HL-60/S4 treated with phorbol 12-myristate 13-acetate at 8.2 ng/mL for 4 days and 3 days (cell line): ENCODE measurements around the gene RGS11.

Experiments
- in situ Hi-C: fragments of 300-500 bp; cut with MboI; formaldehyde crosslinking; loops from 2 replicates; pipeline ENCODE4 v1.15.0; 2022; ENCODE audit warnings: low sequenced_read_pairs

RGS11 gene

DNA sequence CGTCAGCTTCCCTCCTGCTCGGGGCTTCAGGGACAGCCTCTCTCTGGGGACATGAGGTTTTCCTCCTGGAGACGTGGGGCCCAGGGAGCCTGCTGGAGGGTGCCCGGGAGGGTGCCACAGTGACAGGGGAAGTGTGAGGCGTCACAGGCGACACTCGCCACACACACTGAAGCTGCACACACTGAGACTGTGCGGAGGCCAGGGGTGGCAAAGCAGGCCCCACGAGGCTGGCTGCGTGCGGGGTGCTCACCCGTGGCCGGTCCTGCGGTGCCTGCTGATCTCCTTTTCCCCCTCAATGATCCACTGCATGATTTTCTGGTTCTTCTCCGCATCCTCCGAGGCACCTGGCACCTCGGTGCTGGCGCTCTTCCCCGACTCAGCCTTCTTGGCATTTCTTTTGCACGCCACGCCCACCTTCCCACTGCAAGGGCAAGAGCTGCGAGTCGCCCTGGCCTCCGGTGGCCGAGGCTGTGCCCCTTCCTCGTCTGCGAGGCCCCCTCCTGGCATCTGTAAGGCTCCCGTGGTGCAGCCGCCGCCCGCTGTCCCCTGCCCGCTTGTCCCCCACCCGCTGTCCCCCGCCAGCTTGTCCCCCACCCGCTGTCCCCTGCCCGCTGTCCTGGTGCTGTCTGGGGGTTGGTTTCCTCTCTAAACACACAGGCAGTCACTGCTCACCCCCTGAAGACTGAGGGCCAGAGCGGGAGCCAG lies 21.2 kb upstream of the RGS11 start:
- in situ Hi-C loops: no loop called here

DNA sequence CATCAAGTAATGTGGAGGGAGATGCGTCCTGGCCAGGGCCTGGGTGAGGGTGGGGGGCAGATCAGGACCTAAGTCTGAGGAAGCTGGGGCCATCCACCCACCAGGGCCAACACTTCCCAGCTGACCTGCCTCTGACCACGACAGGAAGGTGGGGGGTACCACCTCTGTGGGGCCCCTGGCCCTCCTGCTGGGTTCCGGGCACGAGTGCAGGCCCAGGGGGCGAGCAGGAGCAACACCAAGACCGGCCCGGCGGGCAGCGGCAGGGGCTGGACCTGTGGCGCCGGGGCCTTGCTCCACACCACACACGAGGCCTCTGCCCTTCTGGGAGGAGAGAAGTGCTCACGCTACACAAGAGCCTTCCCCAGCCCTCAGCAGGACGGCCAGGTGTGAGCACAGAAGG lies 20.5 kb upstream of the RGS11 start:
- in situ Hi-C loops: no loop called here

DNA sequence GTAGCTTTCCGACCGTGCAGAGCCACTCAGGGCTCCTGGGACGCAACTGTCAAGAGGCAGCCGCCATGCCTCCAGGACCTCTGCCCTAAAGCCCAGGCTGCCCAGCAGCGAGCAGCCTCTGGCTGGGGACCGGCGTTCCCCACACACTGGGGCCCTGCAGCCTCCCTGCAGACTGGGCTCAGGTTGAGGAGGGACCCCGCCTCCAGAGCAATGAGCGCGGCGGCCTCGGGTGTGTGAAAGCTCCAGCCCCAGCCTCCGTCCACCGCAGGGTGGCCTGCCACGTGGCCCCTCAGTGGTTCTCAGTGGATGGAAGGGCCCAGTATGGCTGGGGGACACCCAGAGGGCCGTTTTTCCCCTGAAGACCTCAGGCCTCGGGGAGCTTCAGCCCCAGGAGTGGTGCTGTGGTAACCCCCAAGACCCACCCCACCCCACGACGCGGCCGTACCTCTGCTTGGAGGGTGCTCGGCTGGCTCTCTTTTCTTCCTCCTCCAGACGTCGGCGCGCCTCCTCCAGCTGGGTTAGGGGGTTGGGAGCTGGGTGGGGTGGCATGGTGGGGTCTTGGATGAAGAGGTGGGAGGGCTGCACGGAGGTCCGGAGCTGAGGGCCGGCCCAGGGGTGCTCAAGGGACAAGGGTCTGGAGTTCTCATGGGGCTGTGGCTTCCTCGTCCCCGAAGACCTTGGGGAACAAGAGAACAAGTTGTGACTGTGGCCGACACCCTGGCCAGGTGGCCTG lies 17.5 kb upstream of the RGS11 start:
- in situ Hi-C loops: no loop called here

DNA sequence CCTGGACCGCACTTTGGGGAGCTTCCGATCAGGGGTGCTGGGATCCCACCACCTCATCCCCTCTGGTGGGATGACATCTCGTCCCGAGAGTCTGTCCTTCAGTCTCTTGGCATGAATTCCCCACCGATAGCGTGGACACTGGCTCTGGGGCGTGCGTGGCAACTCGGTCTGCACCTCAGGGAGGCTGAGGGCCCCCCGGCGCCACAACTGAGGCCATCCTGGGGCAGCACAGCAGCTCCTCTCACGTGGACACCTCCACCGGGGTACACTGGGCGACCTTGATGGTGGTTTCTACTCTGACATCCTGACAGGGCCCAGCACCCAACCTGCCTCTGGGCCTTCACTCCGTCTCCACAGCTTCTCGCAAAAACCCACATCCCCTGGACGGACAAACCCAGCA lies 15.8 kb upstream of the RGS11 start:
- in situ Hi-C loops: no loop called here

DNA sequence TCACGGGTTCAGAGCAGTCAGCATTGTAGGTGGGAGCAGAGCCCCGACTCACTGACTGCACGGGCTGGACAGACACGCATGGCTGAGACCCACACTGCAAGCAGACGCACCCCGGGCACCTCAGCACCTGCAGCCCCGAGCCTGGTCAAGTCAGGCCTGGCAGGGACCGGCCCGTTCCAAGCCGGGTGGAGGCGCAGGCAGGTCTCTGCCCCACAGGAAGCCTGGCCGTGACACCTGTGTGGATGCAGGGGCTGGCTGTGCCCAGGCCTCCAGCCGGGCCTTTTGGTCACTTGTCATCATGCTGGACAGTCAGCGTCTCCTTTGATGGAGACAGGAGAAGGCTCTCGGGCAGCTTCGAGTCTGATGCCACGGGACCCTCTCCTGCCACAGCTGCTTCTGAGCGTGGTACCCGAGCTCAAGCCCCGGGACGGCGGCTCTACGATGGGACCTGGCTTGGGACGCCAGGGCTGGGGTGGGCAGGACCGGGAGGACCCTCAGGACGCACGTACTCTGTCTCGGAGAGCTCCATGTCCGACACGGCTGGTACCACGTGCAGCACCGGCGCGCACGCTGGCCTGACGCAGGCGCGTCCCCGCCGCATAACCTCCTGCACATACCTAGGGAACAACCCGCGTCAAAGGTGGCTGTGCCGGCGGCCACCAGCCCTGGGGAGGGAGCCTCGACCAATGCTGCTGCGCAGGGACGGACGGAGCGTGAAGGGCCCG lies 15.1 kb upstream of the RGS11 start:
- in situ Hi-C loops: no loop called here

DNA sequence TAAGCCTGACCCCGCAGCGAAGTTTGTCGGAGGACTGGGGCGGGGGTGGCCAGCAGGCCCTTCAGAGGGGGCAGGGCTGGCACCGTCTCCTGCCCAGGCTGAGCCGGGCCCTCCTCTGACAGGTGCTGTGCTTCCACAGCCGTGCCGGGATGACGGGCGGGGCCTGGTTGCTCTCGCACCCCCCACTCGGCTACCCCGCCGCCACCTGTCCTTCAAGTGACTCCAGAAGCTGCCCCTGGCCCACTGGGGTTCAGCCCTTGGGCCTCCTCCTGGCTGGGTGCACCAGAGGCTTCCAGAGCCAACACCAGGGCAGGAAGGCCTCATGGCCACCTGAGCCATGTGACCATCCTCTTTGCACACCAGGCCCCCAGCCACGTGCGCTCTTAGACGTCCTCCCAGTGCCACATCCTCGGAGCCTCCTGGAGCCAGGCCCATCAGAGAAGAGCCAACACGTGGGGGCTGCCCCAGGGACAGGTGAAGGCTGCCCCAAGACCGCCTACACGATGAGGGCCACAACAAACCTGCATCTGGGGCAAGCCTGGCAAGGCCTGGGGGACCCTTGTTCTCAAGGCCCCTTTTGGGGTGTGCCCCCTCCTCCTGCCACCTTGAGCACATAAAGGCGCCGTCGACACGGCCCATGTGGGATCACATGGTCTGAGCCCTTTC lies 14.4 kb upstream of the RGS11 start:
- in situ Hi-C loops: no loop called here

DNA sequence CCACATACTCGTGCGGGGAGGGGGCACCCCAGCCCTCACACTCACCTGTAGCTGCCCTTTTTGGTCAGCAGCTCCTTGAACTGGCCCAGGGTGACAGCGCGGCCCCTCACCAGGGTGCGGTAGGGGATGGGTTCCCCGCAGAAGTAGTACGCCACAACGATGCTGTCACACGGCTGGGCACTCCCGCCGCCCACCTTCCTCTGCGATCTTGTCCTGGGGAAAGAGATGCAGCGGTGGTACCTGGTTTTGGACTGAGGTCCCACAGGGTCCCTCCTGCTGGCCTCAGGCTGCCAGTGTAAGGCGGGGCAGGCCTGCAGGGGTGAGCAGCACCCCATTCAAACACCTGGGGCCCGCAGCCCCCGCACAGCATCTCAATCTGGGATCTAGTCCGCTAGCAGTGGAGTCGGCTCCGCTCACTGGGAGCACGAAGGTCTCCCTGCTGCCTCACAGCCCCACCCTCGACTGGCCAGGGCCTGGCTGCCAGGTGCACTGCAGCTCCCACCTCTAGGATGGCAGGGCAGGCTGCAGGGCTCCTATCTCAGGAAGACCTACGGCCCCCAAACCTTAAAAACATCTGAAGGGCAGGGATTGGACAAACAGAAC lies 13.8 kb upstream of the RGS11 start:
- in situ Hi-C loops: no loop called here

DNA sequence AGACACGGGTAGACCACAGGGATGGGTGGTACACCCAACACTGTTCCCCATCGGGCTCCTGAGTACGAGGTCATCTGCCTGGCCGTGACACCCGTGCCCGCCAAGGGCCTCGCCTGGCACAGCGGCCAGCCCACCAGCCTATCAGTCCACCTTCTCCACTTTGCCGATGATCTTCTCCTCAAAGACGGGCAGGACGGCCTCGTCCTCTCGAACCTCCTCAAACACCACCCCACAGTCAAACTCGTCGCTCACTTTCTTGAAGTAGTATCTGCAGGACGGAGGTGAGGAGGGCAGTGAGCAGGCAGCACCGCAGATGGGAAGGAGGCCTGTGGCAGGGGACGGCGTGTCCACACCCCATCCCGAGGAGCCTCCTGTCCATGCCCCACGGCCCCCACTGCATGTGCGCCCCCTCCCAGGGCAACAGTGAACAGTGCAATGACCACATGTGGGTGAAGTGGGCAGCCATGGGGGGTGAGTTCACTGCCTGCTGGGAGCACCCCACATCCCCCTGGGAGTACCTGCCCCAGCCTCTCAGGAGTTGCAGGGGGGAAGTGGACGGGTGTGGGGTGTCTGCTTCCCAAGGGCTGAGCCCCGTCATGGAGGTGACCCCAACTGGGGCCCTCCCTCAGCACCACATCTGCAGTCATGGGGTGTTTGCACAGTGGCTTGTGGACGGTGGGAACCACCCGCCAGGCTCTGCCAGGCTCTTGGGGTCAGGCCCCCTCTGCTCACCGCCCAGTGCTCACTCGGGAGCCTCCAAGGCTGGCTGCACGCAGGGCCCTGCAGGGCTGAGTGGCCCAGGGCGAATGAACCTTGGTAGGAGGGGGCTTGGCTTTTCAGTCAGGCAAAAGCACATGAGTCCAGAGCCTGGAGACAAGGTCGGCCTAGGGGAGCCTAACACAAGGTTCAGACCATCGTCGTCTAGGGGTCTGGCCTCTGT lies 12.5 kb upstream of the RGS11 start:
- in situ Hi-C loops: no loop called here

DNA sequence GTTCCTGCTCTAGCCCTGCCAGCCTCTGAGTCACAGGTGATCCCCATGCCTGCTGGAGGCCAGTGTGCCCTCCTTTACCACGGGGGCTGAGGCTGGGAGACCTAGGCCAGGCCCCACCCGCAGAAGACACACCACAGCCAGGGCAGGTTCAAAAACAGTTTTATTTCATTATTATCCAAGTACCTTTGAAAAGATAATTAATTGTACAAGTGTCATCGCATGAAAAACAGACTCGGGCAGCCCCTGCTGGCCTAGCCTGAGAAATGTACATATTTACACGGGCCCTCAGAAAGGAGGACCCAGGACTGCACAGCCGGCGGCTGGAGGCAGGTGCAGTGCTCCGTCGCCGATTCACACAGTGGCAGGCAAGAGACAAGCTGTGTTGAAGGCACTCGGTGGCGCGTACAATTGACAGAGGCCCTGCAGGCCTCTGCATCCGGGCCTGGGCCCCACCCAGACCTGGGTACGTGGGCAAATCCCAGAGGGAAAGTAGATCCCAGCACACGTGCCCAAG lies 11.6 kb upstream of the RGS11 start:
- in situ Hi-C loops: no loop called here

DNA sequence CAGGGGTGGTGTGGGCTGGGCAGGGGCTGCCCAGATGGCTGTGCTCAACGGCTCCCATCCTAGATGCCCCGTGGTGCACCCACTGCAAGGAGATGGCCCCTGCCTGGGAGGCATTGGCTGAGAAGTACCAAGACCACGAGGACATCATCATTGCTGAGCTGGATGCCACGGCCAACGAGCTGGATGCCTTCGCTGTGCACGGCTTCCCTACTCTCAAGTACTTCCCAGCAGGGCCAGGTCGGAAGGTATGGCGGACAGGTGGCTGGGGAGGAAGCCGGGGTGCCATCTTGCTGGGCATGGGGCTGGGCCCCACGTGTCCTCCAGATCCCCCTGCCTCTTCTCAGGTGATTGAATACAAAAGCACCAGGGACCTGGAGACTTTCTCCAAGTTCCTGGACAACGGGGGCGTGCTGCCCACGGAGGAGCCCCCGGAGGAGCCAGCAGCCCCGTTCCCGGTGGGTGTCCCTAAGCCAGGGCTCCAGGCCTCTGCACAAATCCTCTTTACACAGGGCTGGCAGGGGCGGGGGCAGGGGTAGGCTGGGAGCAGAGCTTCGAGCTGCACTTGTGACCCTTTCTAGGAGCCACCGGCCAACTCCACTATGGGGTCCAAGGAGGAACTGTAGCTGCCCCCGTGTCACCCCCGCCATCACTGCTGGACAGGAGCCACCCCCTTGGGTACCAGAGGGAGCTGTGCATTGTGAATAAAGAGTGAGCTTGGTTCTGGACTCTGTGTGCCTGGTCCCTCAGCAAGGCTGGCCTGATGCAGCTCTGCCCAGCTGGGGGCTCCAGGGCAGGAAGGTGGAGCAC lies 10.9 kb upstream of the RGS11 start:
- in situ Hi-C loops: no loop called here

DNA sequence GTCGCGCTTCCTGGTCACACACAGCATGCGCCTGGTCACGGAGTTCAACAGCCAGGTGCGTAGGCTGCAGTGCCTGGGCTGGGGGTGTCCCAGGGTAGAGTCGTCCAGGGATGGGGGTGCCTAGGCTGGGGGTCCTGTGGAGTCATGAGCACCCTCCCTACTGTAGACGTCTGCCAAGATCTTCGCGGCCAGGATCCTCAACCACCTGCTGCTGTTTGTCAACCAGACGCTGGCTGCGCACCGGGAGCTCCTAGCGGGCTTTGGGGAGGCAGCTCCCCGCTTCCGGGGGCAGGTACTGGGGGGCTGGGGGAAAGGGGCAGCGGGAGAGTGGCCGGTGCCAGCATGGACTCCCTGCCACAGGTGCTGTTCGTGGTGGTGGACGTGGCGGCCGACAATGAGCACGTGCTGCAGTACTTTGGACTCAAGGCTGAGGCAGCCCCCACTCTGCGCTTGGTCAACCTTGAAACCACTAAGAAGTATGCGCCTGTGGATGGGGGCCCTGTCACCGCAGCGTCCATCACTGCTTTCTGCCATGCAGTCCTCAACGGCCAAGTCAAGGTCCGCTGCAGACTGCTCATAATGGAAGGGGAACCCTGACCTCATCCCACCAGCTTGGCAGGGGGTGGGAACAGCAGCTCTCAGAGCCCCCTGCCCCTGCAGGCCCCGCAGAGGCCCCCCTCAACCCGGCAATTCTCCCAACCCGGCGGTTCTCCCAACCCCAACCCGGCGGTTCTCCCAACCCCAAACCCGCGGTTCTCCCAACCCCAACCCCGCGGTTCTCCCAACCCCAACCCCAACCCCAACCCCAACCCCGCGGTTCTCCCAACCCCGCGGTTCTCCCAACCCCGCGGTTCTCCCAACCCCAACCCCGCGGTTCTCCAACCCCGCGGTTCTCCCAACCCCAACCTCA lies 9.7 kb upstream of the RGS11 start:
- in situ Hi-C loops: no loop called here

DNA sequence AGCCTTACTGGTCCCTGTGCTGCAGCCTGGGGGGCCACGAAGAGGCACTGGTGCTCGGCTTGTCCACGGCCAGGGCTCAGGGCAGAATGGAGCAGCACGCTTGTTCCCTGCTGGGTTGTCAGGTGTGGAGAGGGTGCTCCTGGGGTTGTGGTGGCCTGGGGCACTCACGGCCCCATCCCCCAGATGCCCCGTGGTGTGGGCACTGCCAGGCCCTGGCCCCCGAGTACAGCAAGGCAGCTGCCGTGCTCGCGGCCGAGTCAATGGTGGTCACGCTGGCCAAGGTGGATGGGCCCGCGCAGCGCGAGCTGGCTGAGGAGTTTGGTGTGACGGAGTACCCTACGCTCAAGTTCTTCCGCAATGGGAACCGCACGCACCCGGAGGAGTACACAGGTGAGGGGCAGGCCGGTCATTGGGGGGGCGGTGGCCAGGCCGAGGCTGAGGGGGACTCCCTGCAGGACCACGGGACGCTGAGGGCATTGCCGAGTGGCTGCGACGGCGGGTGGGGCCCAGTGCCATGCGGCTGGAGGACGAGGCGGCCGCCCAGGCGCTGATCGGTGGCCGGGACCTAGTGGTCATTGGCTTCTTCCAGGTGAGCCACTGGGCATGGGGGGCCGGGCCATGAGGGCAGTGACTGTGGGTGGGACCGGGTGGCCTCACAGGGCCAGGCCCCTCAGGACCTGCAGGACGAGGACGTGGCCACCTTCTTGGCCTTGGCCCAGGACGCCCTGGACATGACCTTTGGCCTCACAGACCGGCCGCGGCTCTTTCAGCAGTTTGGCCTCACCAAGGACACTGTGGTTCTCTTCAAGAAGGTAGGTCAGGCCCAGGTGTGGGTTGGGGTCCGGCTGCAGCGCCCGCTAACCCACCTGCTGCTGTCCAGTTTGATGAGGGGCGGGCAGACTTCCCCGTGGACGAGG lies 8.7 kb upstream of the RGS11 start:
- in situ Hi-C loops: no loop called here

DNA sequence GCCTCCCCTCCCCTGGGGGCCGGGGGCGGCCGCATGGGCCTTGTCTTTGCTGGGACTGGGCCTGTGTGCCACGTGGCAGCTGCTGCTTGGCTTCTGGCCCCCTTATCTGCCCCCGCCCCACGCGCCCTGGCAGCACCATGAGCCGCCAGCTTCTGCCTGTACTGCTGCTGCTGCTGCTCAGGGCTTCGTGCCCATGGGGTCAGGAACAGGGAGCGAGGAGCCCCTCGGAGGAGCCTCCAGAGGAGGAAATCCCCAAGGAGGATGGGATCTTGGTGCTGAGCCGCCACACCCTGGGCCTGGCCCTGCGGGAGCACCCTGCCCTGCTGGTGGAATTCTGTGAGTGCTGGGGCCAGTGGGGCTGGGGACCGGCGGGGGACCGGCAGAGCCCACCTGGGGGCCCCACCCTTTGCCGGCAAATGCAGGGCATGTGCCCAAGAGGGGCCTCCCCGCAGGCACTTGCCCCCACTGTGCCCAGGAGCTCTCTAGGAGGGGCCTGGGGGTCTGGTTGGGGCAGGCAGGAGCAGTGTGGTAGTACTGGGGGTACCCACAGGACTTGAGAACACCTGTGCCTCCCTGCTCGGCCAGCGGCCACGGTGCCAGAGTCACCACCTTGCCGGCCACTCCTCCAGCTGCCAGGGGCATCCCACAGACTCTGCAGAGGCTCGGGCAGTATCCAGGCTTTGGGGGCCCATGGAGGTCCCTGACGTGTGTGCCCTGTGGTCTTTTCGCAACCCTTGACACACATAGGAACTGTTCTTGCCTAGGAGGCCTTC lies 7.5 kb upstream of the RGS11 start, which contains the start of gene PDIA2:
Gene PDIA2 (plus strand): TSS at position 132 of the 773 bp plus-strand sequence. CDS start 6 bp downstream, at position 138.
- in situ Hi-C loops: no loop called here

DNA sequence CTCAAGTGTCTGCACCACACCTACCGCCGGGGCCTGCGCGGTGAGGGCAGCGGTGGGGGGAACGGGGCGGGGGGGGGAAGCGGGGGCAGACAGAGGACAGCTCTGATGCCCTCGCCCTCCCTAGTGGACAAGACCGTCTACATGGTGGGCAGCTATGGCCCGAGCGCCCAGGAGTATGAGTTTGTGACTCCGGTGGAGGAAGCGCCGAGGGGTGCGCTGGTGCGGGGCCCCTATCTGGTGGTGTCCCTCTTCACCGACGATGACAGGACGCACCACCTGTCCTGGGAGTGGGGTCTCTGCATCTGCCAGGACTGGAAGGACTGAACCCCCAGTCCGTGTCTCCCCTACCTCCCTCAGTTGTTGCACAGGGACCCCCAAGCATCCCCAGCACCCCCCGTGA lies 6.7 kb upstream of the RGS11 start:
- in situ Hi-C loops: no loop called here

DNA sequence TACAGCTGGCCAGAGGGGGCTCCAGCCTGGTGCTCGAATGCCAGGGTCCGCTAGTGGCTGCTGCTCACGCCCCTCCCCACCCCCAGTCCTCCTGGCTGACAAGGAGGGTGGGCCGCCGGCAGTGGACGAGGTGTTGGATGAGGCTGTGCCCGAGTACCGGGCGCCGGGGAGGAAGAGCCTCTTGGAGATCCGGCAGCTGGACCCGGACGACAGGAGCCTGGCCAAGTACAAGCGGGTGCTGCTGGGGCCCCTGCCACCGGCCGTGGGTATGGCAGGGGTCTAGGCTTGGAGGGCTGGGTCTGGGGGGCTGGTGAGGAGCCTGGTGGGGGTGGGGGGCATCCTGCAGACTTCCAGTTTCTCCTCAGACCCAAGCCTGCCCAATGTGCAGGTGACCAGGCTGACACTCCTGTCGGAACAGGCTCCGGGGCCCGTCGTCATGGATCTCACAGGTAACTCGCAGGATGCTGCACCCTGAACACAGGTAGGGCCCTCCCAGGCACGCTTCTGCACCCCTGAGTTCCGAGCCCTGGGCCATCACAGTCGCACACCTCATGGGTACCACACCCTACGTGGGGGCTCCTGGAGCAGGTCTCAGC lies 6.0 kb upstream of the RGS11 start:
- in situ Hi-C loops: no loop called here
